Fibroblast of the aortic adventitia (primary cell): ENCODE results near the gene SGK1. TPM values are rescaled to one million over a fixed set of nuclear protein-coding genes. Genes with fewer than 3 reads are reported as not detected.
"Not testable (repeated sequence)": the region's sequence is repeated elsewhere in the genome, so short reads cannot be mapped to it uniquely, and the experiment has no call there.

Experiments
- DNase-seq: peaks from one replicate; pipeline ENCODE4 v3.0.0-alpha.2; 2010; ENCODE audit warnings: low read depth
- H3K4me3 ChIP-seq: 2 replicates; pipeline ENCODE4 v1.5.1; 2011; ENCODE audit warnings: low read depth, mild to moderate bottlenecking, control low read depth, low read length, moderate library complexity
- total RNA-seq: library from RNA; depleted of rRNA; stranded (reverse); fragments of >200 nt; gene quantifications from 2 replicates; pipeline ENCODE4 v1.2.3, GENCODE V29; 2012; ENCODE audit warnings: low replicate concordance
- TF ChIP-seq, protein P1 (sequence below): IDR thresholded peaks from 2 replicates; pipeline ENCODE4 v1.5.1; 2011; ENCODE audit warnings: mild to moderate bottlenecking, low read length, control low read depth, inconsistent platforms; ENCODE audit not compliant: insufficient read depth

SGK1 gene
- total RNA-seq, 1 donor = 63.2 TPM

DNA sequence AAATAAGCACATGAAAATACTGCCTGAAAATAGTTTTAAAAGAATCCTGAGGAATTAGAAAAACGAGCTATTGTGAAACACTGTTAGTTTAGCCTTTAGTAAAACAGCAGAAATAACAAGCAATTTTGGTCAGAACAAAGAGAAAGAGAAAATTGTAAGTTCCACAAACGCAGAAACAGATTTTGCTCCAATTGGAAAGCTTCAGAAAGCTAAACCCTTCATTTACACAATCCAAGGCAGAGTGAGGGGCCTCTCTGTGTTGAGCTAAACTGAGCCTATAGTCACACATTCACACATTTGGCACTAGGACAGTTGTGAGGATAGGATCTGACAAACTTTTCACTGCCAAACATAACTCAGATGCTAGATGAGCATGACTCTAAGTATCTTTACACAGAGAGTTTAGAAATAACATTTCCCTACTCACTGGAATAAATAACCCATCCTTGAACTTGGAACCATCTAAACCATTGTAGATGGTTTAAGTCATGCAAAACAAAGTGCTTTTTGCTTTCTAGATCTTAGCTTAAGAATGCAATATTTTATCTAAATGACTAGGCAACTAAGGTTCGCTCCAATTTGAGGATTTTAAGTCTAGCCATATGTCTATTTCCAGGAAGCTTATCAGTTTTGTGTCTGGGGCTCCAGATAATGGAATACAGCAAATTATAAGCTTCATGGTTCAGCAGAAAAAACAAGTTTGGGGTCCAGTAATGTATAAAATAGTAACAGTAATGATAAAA, 122.6 kb downstream of the SGK1 start:
- peak; percentile 89 for DNase-seq
- TF ChIP-seq, protein P1, sequence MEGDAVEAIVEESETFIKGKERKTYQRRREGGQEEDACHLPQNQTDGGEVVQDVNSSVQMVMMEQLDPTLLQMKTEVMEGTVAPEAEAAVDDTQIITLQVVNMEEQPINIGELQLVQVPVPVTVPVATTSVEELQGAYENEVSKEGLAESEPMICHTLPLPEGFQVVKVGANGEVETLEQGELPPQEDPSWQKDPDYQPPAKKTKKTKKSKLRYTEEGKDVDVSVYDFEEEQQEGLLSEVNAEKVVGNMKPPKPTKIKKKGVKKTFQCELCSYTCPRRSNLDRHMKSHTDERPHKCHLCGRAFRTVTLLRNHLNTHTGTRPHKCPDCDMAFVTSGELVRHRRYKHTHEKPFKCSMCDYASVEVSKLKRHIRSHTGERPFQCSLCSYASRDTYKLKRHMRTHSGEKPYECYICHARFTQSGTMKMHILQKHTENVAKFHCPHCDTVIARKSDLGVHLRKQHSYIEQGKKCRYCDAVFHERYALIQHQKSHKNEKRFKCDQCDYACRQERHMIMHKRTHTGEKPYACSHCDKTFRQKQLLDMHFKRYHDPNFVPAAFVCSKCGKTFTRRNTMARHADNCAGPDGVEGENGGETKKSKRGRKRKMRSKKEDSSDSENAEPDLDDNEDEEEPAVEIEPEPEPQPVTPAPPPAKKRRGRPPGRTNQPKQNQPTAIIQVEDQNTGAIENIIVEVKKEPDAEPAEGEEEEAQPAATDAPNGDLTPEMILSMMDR = no peak
- H3K4me3 ChIP-seq = no peak overlapping the region

DNA sequence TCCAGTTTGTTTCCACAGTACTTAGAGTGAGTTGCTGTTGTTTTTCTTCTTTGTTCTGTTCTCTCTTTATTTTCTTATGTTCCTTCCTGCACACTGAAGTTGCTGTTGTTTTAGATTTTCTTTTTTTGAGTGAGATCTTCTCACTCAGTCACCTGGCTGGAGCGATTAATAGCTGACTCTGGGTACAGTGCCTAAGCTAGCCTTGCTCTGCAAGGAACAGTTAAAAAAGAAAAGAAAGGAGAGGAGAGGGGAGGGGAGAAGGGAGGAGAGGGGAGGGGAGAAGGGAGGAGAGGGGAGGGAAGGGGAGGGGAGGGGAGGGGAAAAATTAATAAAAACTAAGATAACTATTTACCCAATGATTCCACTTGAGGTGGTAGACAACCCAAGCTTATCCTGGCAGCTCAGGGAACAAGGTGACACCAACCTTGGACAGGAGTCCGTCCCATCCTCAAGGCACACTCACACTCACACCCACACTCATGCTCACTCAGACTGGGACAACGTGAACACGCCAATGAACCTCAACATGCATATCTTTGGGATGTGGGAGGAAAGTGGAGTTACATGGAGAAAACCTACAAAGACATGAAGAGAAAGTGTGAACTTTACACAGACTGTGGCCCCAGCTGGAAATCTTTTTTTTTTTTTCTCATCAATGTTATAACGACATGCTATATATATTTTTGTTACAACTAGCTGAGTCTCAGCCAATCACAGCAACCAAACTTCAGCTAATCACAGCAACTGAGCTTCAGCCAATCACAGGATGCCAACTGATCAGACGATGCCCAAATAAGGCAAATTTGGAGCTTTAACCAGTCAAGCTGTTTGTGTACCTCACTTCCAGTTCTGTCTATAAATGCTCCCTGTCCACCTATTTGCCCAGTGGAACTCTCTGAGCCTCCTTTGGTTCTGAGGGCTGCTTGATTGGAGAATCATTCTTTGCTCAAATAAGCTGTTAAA, 124.1 kb downstream of the SGK1 start:
- TF ChIP-seq, protein P1 = no peak
- no peak for DNase-seq
- H3K4me3 ChIP-seq = no peak overlapping the region

DNA sequence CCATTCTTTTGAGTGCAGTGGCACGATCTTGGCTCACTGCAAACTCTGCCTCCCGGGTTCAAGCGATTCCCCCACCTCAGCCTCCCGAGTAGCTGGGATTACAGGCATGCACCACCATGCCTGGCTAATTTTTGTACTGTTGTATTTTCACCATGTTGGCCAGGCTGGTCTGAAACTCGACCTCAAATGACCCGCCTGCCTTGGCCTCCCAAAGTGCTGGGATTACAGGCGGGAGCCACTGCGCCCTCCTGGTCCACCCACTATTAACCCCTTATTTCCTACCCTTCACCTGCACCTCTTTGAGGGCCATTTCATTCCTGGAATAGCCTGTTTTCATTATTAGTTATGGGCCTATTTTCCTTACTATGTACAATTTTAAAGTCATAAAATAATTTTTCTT, 125.3 kb downstream of the SGK1 start:
- H3K4me3 ChIP-seq, DNase-seq: not testable (repeated sequence)

DNA sequence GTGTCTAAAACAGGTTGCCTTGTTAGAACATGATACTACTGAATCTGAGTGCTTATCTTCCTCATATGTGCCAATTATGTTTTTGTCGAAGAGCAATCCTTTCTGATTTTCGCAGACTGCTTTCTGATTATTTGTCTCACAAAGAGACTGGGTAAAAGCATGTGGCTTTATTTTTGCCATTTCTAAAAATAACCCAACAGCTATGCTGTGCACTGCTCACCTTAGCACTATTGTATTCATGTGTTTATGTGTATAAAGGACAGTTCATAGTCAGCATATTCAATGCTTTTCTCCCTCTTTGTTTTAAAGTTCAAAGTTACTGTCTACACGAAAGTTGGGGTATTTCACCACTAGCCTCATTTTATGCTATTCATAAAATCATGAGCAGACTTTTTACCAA, 127.0 kb downstream of the SGK1 start:
- TF ChIP-seq, protein P1 = no peak
- H3K4me3 ChIP-seq = no peak overlapping the region
- no peak for DNase-seq

DNA sequence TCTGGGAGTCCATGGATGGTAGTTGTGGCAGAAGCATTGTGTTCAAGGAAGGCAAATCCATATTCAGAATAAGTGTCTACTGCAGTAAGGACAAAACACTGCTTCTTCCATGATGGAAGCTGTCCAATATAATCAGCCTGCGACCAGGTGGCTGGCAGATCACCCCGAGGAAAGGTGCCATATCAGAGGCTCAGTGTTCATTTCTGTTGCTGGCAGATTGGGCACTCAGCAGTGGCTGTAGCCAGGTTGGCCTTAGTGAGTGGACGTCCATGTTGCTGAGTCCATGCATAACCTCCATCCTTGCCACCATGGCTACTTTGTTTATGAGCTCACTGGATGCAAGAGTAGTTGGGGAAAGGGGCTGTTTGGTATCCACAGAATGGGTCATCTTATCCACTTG, 130.2 kb downstream of the SGK1 start:
- no peak overlapping the region for H3K4me3 ChIP-seq
- TF ChIP-seq, protein P1 = no peak
- no peak for DNase-seq

DNA sequence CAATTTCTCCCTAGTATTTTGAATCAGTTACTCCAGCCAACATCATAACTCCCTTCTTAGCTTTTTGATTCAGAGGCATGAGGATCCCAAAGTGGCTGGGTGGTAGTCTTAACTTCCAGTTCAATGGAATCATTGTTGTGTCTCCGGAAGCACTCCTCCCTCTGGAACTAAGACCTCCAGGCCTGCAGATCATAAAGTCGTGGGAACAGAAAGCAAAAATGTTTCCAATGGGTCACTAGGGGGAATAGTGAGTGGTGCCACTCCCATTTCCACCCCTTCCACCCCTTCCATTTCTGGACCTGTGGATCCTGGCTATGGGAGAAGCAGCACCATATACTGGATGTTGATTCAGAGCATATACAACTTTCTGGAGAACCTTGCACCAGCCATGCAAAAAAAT, 130.8 kb downstream of the SGK1 start:
- no peak for DNase-seq
- TF ChIP-seq, protein P1 = no peak
- no peak overlapping the region for H3K4me3 ChIP-seq

DNA sequence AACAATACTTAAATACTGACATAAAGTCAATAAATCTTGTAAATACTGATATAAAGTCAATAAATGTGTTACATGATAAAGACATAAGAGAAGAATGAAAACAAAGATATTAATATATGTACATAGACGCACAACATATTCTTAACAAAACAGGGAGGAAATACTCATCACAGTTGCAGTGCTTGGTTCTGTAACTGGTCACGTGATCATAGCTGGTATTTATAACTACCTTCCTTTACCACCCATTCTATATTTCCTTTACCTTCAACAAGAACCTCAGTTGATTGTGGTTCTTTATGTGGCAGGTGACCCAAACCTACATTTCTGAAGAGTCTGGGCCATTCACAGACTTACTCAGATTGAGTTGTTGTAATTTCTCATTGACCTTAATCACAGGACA, 131.6 kb downstream of the SGK1 start:
- TF ChIP-seq, protein P1 = no peak
- DNase-seq = no peak
- no peak overlapping the region for H3K4me3 ChIP-seq
